Right atrium auricular region (tissue), 2 donors: ENCODE measurements around the gene FAM13A. TPM values are rescaled to one million over a fixed set of nuclear protein-coding genes. Genes with fewer than 3 reads are reported as not detected.
"Not testable (repeated sequence)": the region's sequence is repeated elsewhere in the genome, so short reads cannot be mapped to it uniquely, and the experiment has no call there.

Experiments
- DNase-seq: peaks from one replicate; pipeline ENCODE4 v3.0.0-alpha.2; 2019; ENCODE audit warnings: low spot score
- H3K27ac ChIP-seq, 2 donors: fragments of 200-600 bp; sonication (generic); 1 replicate in 1 of 2; 2 replicates in 1 of 2; pipeline ENCODE4 v1.5.1; 2016 to 2019
- H3K27me3 ChIP-seq, 2 donors: fragments of 200-600 bp; sonication (generic); one replicate each; pipeline versions ENCODE4 v1.5.1 to v1.6.0; 2017 to 2019
- H3K36me3 ChIP-seq: fragments of 200-600 bp; sonication (generic); one replicate; pipeline ENCODE4 v1.5.1; 2016
- H3K4me1 ChIP-seq, 2 donors: fragments of 200-600 bp; sonication (generic); one replicate each; pipeline versions ENCODE4 v1.5.1 to v1.6.0; 2017 to 2019
- H3K4me3 ChIP-seq, 2 donors: fragments of 200-600 bp; sonication (generic); 1 replicate in 1 of 2; 2 replicates in 1 of 2; pipeline ENCODE4 v1.5.1; 2017 to 2019; ENCODE audit warnings: mild to moderate bottlenecking in 1 of 2, moderate library complexity in 1 of 2
- H3K9me3 ChIP-seq, 2 donors: fragments of 200-600 bp; sonication (generic); one replicate each; pipeline ENCODE4 v1.5.1; 2019
- total RNA-seq, 2 donors: library from RNA; depleted of rRNA; stranded (reverse); fragments of >200 nt; gene quantifications; one replicate each; pipeline ENCODE4 v1.1.0, GENCODE V29; 2016
- TF ChIP-seq, protein P1 (sequence below), 2 donors: fragments of 200-600 bp; sonication (generic); IDR thresholded peaks; one replicate each; pipeline ENCODE4 v1.5.1; 2019; ENCODE audit warnings: antibody characterized with exemption in 2 of 2

Gene FAM13A
- total RNA-seq, 2 donors from 2014 or later, result 8.1 to 13.6 TPM

DNA sequence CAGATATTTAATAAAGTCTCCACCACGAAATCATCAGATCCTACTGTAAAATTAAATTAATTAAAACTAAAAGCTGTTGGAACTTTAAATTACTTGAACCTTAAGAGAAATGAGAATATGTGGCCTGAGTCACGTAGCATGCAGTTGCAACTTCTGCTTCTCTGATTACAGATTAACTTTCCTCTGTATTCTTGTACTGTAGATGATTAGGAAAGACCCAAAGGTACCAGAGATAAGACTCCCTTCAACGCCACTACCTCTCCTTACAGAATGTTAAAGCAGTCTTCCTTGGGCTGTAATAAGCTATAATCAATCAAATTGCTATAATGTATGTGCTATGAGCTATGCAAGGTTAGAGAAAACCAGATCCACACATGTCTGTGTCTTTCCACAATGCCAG is 47.9 kb downstream of the FAM13A start:
- no peak overlapping the region for H3K4me3 ChIP-seq
- DNase-seq, result no peak
- TF ChIP-seq, protein P1, sequence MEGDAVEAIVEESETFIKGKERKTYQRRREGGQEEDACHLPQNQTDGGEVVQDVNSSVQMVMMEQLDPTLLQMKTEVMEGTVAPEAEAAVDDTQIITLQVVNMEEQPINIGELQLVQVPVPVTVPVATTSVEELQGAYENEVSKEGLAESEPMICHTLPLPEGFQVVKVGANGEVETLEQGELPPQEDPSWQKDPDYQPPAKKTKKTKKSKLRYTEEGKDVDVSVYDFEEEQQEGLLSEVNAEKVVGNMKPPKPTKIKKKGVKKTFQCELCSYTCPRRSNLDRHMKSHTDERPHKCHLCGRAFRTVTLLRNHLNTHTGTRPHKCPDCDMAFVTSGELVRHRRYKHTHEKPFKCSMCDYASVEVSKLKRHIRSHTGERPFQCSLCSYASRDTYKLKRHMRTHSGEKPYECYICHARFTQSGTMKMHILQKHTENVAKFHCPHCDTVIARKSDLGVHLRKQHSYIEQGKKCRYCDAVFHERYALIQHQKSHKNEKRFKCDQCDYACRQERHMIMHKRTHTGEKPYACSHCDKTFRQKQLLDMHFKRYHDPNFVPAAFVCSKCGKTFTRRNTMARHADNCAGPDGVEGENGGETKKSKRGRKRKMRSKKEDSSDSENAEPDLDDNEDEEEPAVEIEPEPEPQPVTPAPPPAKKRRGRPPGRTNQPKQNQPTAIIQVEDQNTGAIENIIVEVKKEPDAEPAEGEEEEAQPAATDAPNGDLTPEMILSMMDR (IDR thresholded peaks at IDR 0.05), result no peak

DNA sequence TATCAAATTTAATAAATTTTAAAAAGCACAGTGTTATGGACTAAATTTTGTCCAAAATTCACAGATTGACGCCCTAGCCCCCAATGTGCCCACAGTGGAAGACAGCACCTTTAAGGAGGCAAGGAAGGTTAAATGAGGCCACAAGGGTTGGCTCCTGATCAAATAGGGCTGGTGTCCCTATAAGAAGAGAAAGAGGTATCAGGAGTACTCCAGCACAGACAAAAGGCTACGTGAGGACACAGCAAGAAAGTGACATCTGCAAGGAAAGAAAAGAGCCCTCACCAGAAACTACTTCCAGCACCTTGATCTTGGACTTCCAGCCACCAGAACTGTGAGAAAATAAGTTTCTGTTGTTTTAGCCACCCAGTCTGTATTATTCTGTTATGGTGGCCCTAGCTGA is 48.8 kb downstream of the FAM13A start:
- Histone ChIP-seq H3K27me3 (no peaks in the 10 kb centered on the region), H3K36me3 (no peaks in the 10 kb centered on the region), H3K4me1 (no peaks in the 10 kb centered on the region), H3K4me3 (no peak overlapping the region), H3K9me3 (no peaks in the 10 kb centered on the region), H3K27ac (no peak overlapping the region)
- TF ChIP-seq, protein P1 (IDR thresholded peaks at IDR 0.05), result no peak
- DNase-seq, result no peak

More for the DNA sequence above, 47.9 kb downstream of the FAM13A start:
- H3K27me3 ChIP-seq, result no peaks in the 10 kb centered on the region
- no peaks in the 10 kb centered on the region for H3K36me3 ChIP-seq
- no peaks in the 10 kb centered on the region for H3K9me3 ChIP-seq
- H3K4me1 ChIP-seq, result no peaks in the 10 kb centered on the region
- no peak overlapping the region for H3K27ac ChIP-seq

DNA sequence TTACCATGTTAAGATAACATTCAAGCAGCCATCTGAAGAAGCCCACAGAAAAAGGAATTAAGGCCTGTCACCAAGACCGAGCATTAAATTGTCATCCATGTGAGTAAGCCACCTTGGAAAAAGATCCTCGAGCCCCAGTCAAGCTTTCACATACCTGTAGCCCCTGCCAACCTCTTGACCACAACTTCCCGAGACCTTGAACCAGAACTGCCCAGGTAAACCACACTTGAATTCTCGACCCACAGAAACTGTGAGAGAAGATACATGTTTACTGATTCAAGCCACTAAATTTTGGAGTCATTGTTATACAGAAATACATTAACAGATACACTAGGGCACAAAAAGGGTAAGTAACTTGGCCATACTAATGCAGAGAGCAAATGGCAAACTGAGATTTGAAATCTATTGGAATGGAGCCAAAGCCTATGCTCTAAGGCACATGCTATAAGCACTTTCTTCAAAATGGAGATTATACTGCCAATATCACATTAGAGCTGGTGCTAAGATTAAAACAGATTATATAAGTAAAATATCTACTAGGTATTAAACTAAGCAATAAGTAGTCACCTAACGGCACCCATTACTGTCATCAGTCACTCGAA is 49.5 kb downstream of the FAM13A start:
- DNase-seq, result no peak
- no peaks in the 10 kb centered on the region for H3K36me3 ChIP-seq
- H3K27me3 ChIP-seq, result no peaks in the 10 kb centered on the region
- H3K27ac ChIP-seq, result no peak overlapping the region
- TF ChIP-seq, protein P1 (IDR thresholded peaks at IDR 0.05), result no peak
- H3K9me3 ChIP-seq, result no peaks in the 10 kb centered on the region
- peaks cover 0 to 2% of the 10 kb centered on the region in 2 donors for H3K4me1 ChIP-seq
- H3K4me3 ChIP-seq, result no peak overlapping the region

DNA sequence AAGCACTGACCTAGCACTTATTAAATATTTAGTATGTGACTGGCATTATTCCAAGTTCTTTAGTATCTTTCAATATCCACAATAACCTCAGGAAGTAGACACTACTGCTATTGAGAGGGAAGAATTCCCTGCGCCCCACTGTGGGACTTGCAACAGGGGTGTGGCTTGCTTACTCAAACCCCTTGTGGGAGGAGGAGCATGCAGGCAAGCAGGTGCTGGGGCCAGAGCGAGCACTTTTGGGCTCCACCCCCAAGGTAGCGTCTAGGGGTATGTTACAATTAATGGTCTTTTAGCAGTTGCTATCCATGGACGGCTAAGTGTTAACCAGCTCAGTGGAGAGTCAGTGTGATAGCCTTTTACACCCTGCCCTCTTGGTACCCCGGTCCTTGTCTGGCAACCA is 50.7 kb downstream of the FAM13A start:
- H3K27ac ChIP-seq, result no peak overlapping the region
- no peaks in the 10 kb centered on the region for H3K9me3 ChIP-seq
- TF ChIP-seq, protein P1 (IDR thresholded peaks at IDR 0.05), result no peak
- no peak overlapping the region for H3K4me3 ChIP-seq
- H3K27me3 ChIP-seq, result no peaks in the 10 kb centered on the region
- H3K4me1 ChIP-seq, result peaks cover 0 to 10% of the 10 kb centered on the region in 2 donors
- no peak for DNase-seq
- no peaks in the 10 kb centered on the region for H3K36me3 ChIP-seq

DNA sequence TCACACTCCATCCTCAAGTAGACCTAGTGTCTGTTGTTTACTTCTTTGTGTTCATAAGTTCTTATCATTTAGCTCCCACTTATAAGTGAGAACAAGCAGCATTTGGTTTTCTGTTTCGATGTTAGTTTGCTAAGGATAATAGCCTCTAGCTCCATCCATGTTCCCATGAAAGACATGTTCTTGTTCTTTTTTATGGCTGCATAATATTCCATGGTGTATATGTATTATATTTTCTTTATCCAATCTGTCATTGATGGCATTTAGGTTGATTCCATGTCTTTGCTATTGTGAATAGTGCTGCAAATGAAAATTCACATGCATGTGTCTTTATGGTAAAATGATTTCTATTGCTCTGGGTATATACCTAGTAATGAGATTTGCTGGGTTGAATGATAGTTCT is 51.9 kb downstream of the FAM13A start:
- not testable (repeated sequence) for H3K36me3 ChIP-seq, H3K9me3 ChIP-seq, H3K27ac ChIP-seq, H3K27me3 ChIP-seq, H3K4me1 ChIP-seq, H3K4me3 ChIP-seq, DNase-seq

DNA sequence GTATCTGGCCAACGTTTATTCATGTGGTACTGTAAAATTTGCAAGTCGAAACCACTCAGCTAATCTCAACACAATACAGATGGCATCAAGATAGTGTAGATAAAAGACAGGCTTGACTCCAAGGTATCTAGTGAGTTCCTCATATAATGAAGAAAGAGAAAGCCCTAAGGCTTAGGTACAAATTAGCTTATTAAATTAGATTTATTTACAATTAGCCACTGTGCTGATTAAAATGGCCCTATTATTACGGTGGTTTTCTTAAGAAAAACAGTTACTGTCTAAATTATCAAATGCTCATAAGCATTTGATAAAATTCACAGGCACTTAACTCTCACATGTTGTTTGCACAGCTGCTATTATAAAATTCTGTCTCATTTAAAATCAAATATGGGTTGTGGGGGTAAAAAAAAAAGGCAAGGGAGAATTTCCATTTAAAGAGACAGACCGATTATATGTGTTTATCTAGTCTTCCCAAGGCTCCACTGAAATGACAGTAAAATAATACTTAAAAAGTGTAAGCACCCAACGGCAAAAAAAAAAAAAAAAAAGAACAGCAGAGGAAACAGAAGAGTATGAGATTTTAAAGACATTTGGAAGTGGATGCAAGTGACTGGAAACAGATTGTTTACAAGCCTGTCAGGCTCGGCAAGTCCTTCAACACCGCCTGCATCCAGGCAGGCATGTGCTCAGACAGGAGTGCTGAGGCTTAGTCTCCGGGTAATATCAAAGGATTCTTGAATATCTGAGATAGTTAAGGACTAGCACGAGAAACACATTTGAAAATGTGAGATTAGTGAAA is 55.1 kb downstream of the FAM13A start:
- Histone ChIP-seq H3K9me3 (no peaks in the 10 kb centered on the region), H3K27ac (no peak overlapping the region), H3K27me3 (no peaks in the 10 kb centered on the region), H3K4me3 (no peak overlapping the region), H3K36me3 (no peaks in the 10 kb centered on the region), H3K4me1 (peaks cover 0 to 10% of the 10 kb centered on the region in 2 donors)
- TF ChIP-seq, protein P1 (IDR thresholded peaks at IDR 0.05), result no peak
- no peak for DNase-seq
